Measurements from ENCODE around the gene INSR.

GRCh38 chr19:7068599-7068998, 225.6 kb downstream of the INSR start:
- no peak for TF ChIP-seq MAX (IDR thresholded peaks at IDR 0.05)
- TF ChIP-seq CREB1 (IDR thresholded peaks at IDR 0.05; ENCODE audit: low read depth): no peak
- TF ChIP-seq TCF12 (IDR thresholded peaks at IDR 0.05; ENCODE audit: low read depth): no peak
- TF ChIP-seq CEBPB (IDR thresholded peaks at IDR 0.05): no peak
- no peak for TF ChIP-seq REST (IDR thresholded peaks at IDR 0.05; ENCODE audit: low read depth)
- TF ChIP-seq RAD21 (IDR thresholded peaks at IDR 0.05; ENCODE audit: low read depth): no peak
- TF ChIP-seq YY1 (IDR thresholded peaks at IDR 0.05; ENCODE audit: low read depth): no peak
- no peak for TF ChIP-seq EP300 (IDR thresholded peaks at IDR 0.05; ENCODE audit: borderline replicate concordance)
- no peak for TF ChIP-seq EGR1 (IDR thresholded peaks at IDR 0.05)
- no peak for TF ChIP-seq TAF1 (IDR thresholded peaks at IDR 0.05; ENCODE audit: low read depth)
- TF ChIP-seq NFIC (IDR thresholded peaks at IDR 0.05): no peak
- no peak for TF ChIP-seq USF1 (IDR thresholded peaks at IDR 0.05)
- TF ChIP-seq FOXM1 (IDR thresholded peaks at IDR 0.05; ENCODE audit: borderline replicate concordance, low read depth): no peak
- TF ChIP-seq TEAD4 (IDR thresholded peaks at IDR 0.05): no peak

Measured in Ishikawa (cell line).